HUES6 (cell line): ENCODE data around the gene FCMR.

Source experiments
- H3K27ac ChIP-seq: 2 replicates; pipeline ENCODE4 v1.7.0; 2013; ENCODE audit warnings: low read depth, mild to moderate bottlenecking, low read length, inconsistent platforms
- H3K27me3 ChIP-seq: 2 replicates; pipeline ENCODE4 v1.6.1; 2013; ENCODE audit warnings: low read length; ENCODE audit not compliant: control insufficient read depth, insufficient read depth
- H3K36me3 ChIP-seq: 2 replicates; pipeline ENCODE4 v1.6.1; 2013; ENCODE audit warnings: low read length; ENCODE audit not compliant: control insufficient read depth, insufficient read depth
- H3K4me1 ChIP-seq: 2 replicates; pipeline ENCODE4 v1.6.1; 2013; ENCODE audit warnings: low read length; ENCODE audit not compliant: control insufficient read depth, insufficient read depth
- H3K4me3 ChIP-seq: 2 replicates; pipeline ENCODE4 v1.5.1; 2013; ENCODE audit warnings: low read depth, low read length
- H3K9ac ChIP-seq: one replicate; pipeline ENCODE4 v1.6.1; 2013; ENCODE audit warnings: mild to moderate bottlenecking, low read length
- H3K9me3 ChIP-seq: 2 replicates; pipeline ENCODE4 v1.6.1; 2013; ENCODE audit warnings: low read depth, low read length; ENCODE audit not compliant: control insufficient read depth, insufficient read depth

Gene FCMR

GRCh38 chr1:206898915-206899431, 22.8 kb downstream of the FCMR start:
- H3K4me1 ChIP-seq = peaks cover 9% of the 10 kb centered on the region; the same call in 1 of the 2 replicates
- 0 out of 2 replicates have a peak, but pooled peaks cover 2% of the 10 kb centered on the region for H3K27me3 ChIP-seq
- H3K36me3 ChIP-seq = no peaks in the 10 kb centered on the region
- no peaks in the 10 kb centered on the region for H3K9me3 ChIP-seq
- H3K27ac ChIP-seq = no peak overlapping the region
- H3K4me3 ChIP-seq = no peak overlapping the region
- no peak overlapping the region for H3K9ac ChIP-seq

GRCh38 chr1:206898089-206898914, 23.4 kb downstream of the FCMR start:
- Histone ChIP-seq H3K4me3 (no peak overlapping the region), H3K9me3 (no peaks in the 10 kb centered on the region), H3K27me3 (0 out of 2 replicates have a peak, but pooled peaks cover 2% of the 10 kb centered on the region), H3K36me3 (no peaks in the 10 kb centered on the region), H3K4me1 (peaks cover 9% of the 10 kb centered on the region; the same call in 1 of the 2 replicates), H3K9ac (no peak overlapping the region), H3K27ac (no peak overlapping the region)

DNA sequence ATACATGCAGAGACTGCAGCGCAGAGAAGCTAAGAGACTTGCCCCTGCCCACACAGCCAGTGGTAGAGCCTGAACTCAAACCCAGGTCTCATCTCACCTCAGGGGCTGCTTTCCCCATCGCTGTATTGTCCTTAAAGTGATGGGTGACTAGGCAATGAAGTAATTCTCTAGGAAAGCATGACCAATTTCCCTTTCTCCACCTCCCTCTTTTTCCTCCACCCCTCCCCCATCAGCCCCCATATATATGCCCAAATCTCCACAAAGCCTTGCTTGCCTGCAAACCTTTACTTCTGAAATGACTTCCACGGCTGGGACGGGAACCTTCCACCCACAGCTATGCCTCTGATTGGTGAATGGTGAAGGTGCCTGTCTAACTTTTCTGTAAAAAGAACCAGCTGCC, 24.6 kb downstream of the FCMR start, which contains the start of gene IL24:
Gene IL24, plus strand, starts transcription at position 269 of the 400 bp plus-strand sequence. CDS start 390 bp downstream, outside the sequence.
- peaks cover 9% of the 10 kb centered on the region; the same call in 1 of the 2 replicates for H3K4me1 ChIP-seq

GRCh38 chr1:206896261-206896660, 25.5 kb downstream of the FCMR start:
- H3K27ac ChIP-seq = no peak overlapping the region
- H3K9ac ChIP-seq = no peak overlapping the region
- H3K4me1 ChIP-seq = peaks cover 9% of the 10 kb centered on the region; the same call in 1 of the 2 replicates
- no peaks in the 10 kb centered on the region for H3K36me3 ChIP-seq
- H3K27me3 ChIP-seq = peaks cover 2% of the 10 kb centered on the region; the same call in 1 of the 2 replicates
- no peaks in the 10 kb centered on the region for H3K9me3 ChIP-seq
- H3K4me3 ChIP-seq = no peak overlapping the region

More for the DNA sequence above, 24.6 kb downstream of the FCMR start, which contains the start of gene IL24:
- H3K4me3 ChIP-seq = no peak within 1 kb of the TSS
- H3K27ac ChIP-seq = no peak within 1 kb of the TSS
- H3K27me3 ChIP-seq = 0 out of 2 replicates have a peak, but pooled peaks cover 2% of the 10 kb centered on the region
- no peaks in the 10 kb centered on the region for H3K9me3 ChIP-seq
- H3K9ac ChIP-seq = no peak within 1 kb of the TSS
- H3K36me3 ChIP-seq = no peaks in the 10 kb centered on the region

- Histone ChIP-seq H3K27ac (no peak overlapping the region), H3K4me3 (no peak overlapping the region), H3K9me3 (no peaks in the 10 kb centered on the region), H3K4me1 (peaks cover 9% of the 10 kb centered on the region; the same call in 1 of the 2 replicates), H3K27me3 (peaks cover 2% of the 10 kb centered on the region; the same call in 1 of the 2 replicates), H3K36me3 (no peaks in the 10 kb centered on the region), H3K9ac (no peak overlapping the region)
Observed at GRCh38 chr1:206895837-206896242, 25.9 kb downstream of the FCMR start.

GRCh38 chr1:206895325-206895724, 26.4 kb downstream of the FCMR start:
- peaks cover 12% of the 10 kb centered on the region for H3K4me1 ChIP-seq
- no peak overlapping the region for H3K4me3 ChIP-seq
- H3K9me3 ChIP-seq = no peaks in the 10 kb centered on the region
- H3K27ac ChIP-seq = no peak overlapping the region
- peaks cover 2% of the 10 kb centered on the region; the same call in 1 of the 2 replicates for H3K27me3 ChIP-seq
- no peak overlapping the region for H3K9ac ChIP-seq
- H3K36me3 ChIP-seq = no peaks in the 10 kb centered on the region

DNA sequence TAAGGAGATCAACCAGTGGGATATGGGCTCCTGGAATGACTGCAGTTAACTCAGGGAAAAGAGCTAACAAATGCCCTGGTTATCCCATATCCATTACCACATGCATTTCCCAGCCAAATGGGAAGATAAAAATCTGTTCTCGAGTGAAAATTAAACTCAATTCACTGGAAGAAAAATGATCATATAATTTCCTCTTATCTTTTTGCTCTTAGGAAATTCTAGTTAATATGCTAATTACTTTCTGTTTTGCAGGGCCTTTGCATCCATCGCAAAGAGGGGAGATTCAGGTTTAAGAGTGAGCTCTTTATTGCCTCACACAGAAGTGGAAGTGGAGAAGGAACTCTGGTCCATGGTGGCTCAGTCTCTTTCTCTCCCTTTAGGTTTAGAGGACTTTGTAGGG, 28.4 kb downstream of the FCMR start:
- Histone ChIP-seq H3K9ac (no peak overlapping the region), H3K9me3 (no peaks in the 10 kb centered on the region), H3K4me1 (peaks cover 21% of the 10 kb centered on the region), H3K27ac (no peak overlapping the region), H3K27me3 (no peaks in the 10 kb centered on the region; the same call in 1 of the 2 replicates), H3K36me3 (no peaks in the 10 kb centered on the region), H3K4me3 (no peak overlapping the region)

- Histone ChIP-seq H3K36me3 (no peaks in the 10 kb centered on the region), H3K27me3 (no peaks in the 10 kb centered on the region; the same call in 1 of the 2 replicates), H3K9ac (no peak overlapping the region), H3K4me3 (no peak overlapping the region), H3K9me3 (no peaks in the 10 kb centered on the region), H3K4me1 (peaks cover 21% of the 10 kb centered on the region), H3K27ac (no peak overlapping the region)
Observed at GRCh38 chr1:206892351-206892984, 29.3 kb downstream of the FCMR start.

DNA sequence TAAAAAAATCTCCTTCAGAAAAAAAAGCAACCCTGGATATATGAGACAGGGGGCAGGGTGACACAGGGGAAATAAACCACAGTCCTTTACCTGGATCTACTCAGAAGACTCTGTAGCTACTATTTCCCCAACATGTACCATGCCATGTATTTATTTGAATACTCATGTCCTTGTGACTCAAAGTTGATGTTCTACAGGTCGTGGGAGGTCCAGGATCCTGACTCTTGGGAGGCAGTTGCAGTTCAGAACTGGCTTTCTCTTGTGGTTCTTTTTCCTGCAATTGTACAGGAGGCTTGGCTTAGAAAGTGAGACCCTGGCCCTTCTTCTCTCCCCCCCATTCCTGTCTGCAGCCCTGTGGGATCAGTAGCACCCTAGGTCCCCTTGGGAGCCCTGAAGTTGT, 30.3 kb downstream of the FCMR start:
- Histone ChIP-seq H3K4me3 (no peak overlapping the region), H3K36me3 (no peaks in the 10 kb centered on the region), H3K9ac (no peak overlapping the region), H3K9me3 (no peaks in the 10 kb centered on the region), H3K27ac (no peak overlapping the region), H3K4me1 (peaks cover 21% of the 10 kb centered on the region), H3K27me3 (no peaks in the 10 kb centered on the region; the same call in 1 of the 2 replicates)

DNA sequence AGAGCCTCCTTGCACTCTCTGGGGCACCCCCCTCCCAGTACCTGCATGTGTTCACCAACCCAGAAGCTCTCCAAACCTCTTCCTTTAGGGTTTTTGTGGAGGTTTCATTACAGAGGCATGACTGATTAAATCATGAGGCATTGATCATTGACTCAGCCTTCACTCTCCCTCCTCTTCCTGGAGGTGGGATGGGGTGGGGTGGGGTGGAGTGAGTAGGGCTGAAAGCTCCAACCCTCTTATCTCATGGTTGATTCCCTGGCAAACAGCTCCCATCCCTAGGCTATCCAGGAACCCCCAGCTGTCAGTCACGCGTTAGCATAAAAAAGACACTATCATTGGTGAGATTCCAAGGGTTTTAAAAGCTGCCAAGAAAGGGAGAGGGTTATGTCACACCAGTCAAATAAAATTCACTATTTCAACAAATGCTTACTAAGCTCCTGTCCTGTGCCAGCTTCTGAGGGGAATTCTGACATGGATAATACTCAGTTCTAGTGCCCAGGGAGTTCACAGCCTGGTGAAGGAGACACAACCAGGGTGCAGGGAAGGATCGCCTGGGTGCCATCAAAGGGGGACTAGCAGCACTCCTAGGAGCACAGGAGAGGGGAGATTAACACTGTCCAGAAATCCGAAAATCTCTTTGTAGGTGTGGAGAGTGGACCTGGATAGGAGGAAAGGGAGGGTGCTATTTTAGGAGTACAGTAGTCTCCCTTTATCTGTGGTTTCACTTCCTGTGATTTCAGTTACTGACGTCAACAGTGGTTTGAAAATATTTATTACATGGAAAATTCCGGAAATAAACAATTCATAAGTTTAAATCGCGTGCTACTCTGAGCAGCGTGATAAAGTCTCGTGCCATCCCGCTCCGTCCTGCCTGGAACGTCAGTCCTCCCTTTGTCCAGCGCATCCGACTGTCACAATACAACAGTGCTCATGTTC, 31.3 kb downstream of the FCMR start:
- Histone ChIP-seq H3K9ac (no peak overlapping the region), H3K4me1 (peaks cover 16% of the 10 kb centered on the region), H3K27ac (no peak overlapping the region), H3K4me3 (no peak overlapping the region; the same call in 1 of the 2 replicates), H3K9me3 (no peaks in the 10 kb centered on the region), H3K36me3 (no peaks in the 10 kb centered on the region), H3K27me3 (no peaks in the 10 kb centered on the region; the same call in 1 of the 2 replicates)
